HCT116 (cell line): ENCODE measurements around the gene DEPDC5. TPM values are rescaled to one million over a fixed set of nuclear protein-coding genes. Genes with fewer than 3 reads are reported as not detected.
A peak's percentile ranks its signal among the peaks of the same experiment; 100 is the strongest.

Experiments
- ATAC-seq: fragments of 200-7000 bp; cut with Tn5 transposase; 2 replicates; pipeline ENCODE4 v1.9.1; 2020; ENCODE audit warnings: mild to moderate bottlenecking, moderate library complexity
- BruUV-seq: library from RNA; stranded (reverse); fragments of 400-500 nt; replicated peaks from 2 replicates; lab custom pipeline; 2021; lab: Mats Ljungman, UMichigan
- CTCF ChIA-PET: fragments of 300-600 bp; sonication (Branson Sonifier 250); formaldehyde crosslinking; loops from one replicate; lab custom pipeline; 2021; ENCODE audit warnings: antibody characterized with exemption; lab: Charles Lee
- POLR2A ChIA-PET: fragments of 300-600, 350-600 bp; sonication (Branson Sonifier 250); formaldehyde crosslinking; loops from one replicate; lab custom pipeline; 2021; ENCODE audit warnings: antibody characterized with exemption; lab: Charles Lee
- RAD21 ChIA-PET, 2 experiments: fragments of 300-600 bp; sonication (Branson Sonifier 250); formaldehyde crosslinking; loops; one replicate each; lab custom pipeline; 2023; ENCODE audit warnings: low total read pairs in 2 of 2; ENCODE audit not compliant: uncharacterized antibody in 2 of 2, unreplicated experiment in 2 of 2, low non-redundant PET in 1 of 2; lab: Charles Lee
- DNase-seq: peaks from one replicate; pipeline ENCODE4 v3.0.0-alpha.2; 2010; ENCODE audit warnings: low read depth, low spot score
- H2AFZ ChIP-seq: fragments of 200-600 bp; shearing (Covaris generic), sonication (generic); 2 replicates; pipeline ENCODE4 v1.6.1; 2017; ENCODE audit warnings: low read depth, mixed run types, mixed read lengths, antibody characterized with exemption, low read length; ENCODE audit not compliant: poor library complexity, severe bottlenecking
- H3K27ac ChIP-seq: 2 replicates; pipeline ENCODE4 v1.5.1; 2012; ENCODE audit warnings: low read depth, low read length
- H3K27me3 ChIP-seq: fragments of 200-600 bp; sonication (generic); 2 replicates; pipeline ENCODE4 v1.6.1; 2016; ENCODE audit warnings: mixed run types, low read length, mixed read lengths; ENCODE audit not compliant: insufficient read depth
- H3K36me3 ChIP-seq, 2 experiments: fragments of 200-500 bp in 1 of 2; fragments of 200-600 bp in 1 of 2; sonication (Bioruptor generic) in 1 of 2; sonication (generic) in 1 of 2; 2 replicates each; pipeline versions ENCODE4 v1.5.1 to v1.6.1; 2014 to 2016; ENCODE audit warnings: low read length in 2 of 2, inconsistent platforms in 1 of 2, mixed read lengths in 1 of 2, mixed run types in 1 of 2; ENCODE audit not compliant: insufficient read depth in 2 of 2, control insufficient read depth in 1 of 2
- H3K4me1 ChIP-seq, 2 experiments: fragments of 200-600 bp in 1 of 2; sonication (generic) in 1 of 2; 2 replicates each; pipeline versions ENCODE4 v1.5.1 to v1.6.1; 2012 to 2017; ENCODE audit warnings: low read length in 2 of 2, inconsistent platforms in 1 of 2, mild to moderate bottlenecking in 1 of 2, mixed read lengths in 1 of 2, mixed run types in 1 of 2, moderate library complexity in 1 of 2; ENCODE audit not compliant: insufficient read depth in 2 of 2, control insufficient read depth in 1 of 2
- H3K4me2 ChIP-seq: fragments of 200-600 bp; sonication (generic); 2 replicates; pipeline ENCODE4 v1.6.1; 2017; ENCODE audit warnings: mixed run types, low read length, mixed read lengths
- H3K4me3 ChIP-seq, 2 experiments: fragments of 200-600 bp in 1 of 2; sonication (generic) in 1 of 2; replicated peaks in 1 of 2; 2 replicates each; pipeline ENCODE4 v1.5.1; 2011 to 2016; ENCODE audit warnings: low read length in 2 of 2, control low read depth in 1 of 2, low read depth in 1 of 2, mild to moderate bottlenecking in 1 of 2, mixed read lengths in 1 of 2, mixed run types in 1 of 2
- H3K79me2 ChIP-seq: fragments of 200-600 bp; sonication (generic); 2 replicates; pipeline ENCODE4 v1.6.1; 2017; ENCODE audit warnings: mild to moderate bottlenecking, mixed run types, low read length, moderate library complexity, mixed read lengths; ENCODE audit not compliant: insufficient read depth
- H3K9ac ChIP-seq: fragments of 200-600 bp; sonication (generic); 2 replicates; pipeline ENCODE4 v1.6.1; 2016; ENCODE audit warnings: low read length, mixed read lengths
- H3K9me2 ChIP-seq: fragments of 200-600 bp; sonication (generic), shearing (Covaris generic); 2 replicates; pipeline ENCODE4 v1.6.1; 2017; ENCODE audit warnings: mixed run types, mild to moderate bottlenecking, moderate library complexity; ENCODE audit not compliant: insufficient read depth
- H3K9me3 ChIP-seq, 2 experiments: fragments of 200-500 bp in 1 of 2; fragments of 200-600 bp in 1 of 2; sonication (Bioruptor generic) in 1 of 2; sonication (generic) in 1 of 2; 2 replicates each; pipeline ENCODE4 v1.6.1; 2014 to 2017; ENCODE audit warnings: low read length in 2 of 2, mixed read lengths in 2 of 2, inconsistent platforms in 1 of 2, low read depth in 1 of 2, mild to moderate bottlenecking in 1 of 2, mixed run types in 1 of 2, moderate library complexity in 1 of 2; ENCODE audit not compliant: control insufficient read depth in 1 of 2, insufficient read depth in 1 of 2
- H4K20me1 ChIP-seq: fragments of 200-600 bp; sonication (generic), shearing (Covaris generic); 2 replicates; pipeline ENCODE4 v1.6.1; 2017; ENCODE audit warnings: mixed run types, mild to moderate bottlenecking, moderate library complexity; ENCODE audit not compliant: insufficient read depth
- ATF3 ChIP-seq: IDR thresholded peaks from 2 replicates; pipeline ENCODE4 v1.6.1; 2012
- CBX3 ChIP-seq: IDR thresholded peaks from 2 replicates; pipeline ENCODE4 v1.6.1; 2012; ENCODE audit warnings: low read depth
- EGR1 ChIP-seq: IDR thresholded peaks from 2 replicates; pipeline ENCODE4 v1.6.1; 2012; ENCODE audit warnings: low read depth
- ELF1 ChIP-seq: IDR thresholded peaks from 2 replicates; pipeline ENCODE4 v1.6.1; 2012; ENCODE audit warnings: low read depth, borderline replicate concordance
- FOSL1 ChIP-seq: IDR thresholded peaks from 2 replicates; pipeline ENCODE4 v1.6.1; 2012; ENCODE audit warnings: low read depth
- MAX ChIP-seq: IDR thresholded peaks from 2 replicates; pipeline ENCODE4 v1.6.1; 2012
- POLR2A ChIP-seq: IDR thresholded peaks from 2 replicates; pipeline ENCODE4 v1.7.0; 2011; ENCODE audit warnings: borderline replicate concordance; ENCODE audit not compliant: insufficient read depth, insufficient read length; ENCODE audit errors: extremely low read depth
- RAD21 ChIP-seq: IDR thresholded peaks from 2 replicates; pipeline ENCODE4 v1.6.1; 2012; ENCODE audit warnings: low read depth, mild to moderate bottlenecking
- SIN3A ChIP-seq: IDR thresholded peaks from 2 replicates; pipeline ENCODE4 v1.6.1; 2012; ENCODE audit warnings: low read depth
- ZBTB33 ChIP-seq: IDR thresholded peaks from 2 replicates; pipeline ENCODE4 v1.6.1; 2011; ENCODE audit warnings: mild to moderate bottlenecking, low read length, moderate library complexity; ENCODE audit not compliant: insufficient replicate concordance; ENCODE audit errors: extremely low read depth
- ZNF274 ChIP-seq: fragments of 200-500 bp; sonication (Bioruptor generic); IDR thresholded peaks from 2 replicates; pipeline ENCODE4 v1.6.1; 2014; ENCODE audit warnings: mild to moderate bottlenecking, low read depth, low read length, inconsistent platforms
- intact Hi-C: fragments of 100-400 bp; cut with micrococcal nuclease; formaldehyde crosslinking; loops from 2 replicates; pipeline ENCODE4 v1.10.0; 2022
- total RNA-seq: library from RNA; stranded (reverse); gene quantifications from one replicate; pipeline ENCODE4 v1.2.1, GENCODE V29; 2021; ENCODE audit not compliant: unreplicated experiment

Gene DEPDC5
- total RNA-seq, 1 experiment from 2014 or later, result 35.0 TPM

GRCh38 chr22:31748490-31748889 is 5.3 kb upstream of the DEPDC5 start:
- Histone ChIP-seq H3K27me3 (no peaks in the 10 kb centered on the region), H3K4me1 (peaks cover 25 to 46% of the 10 kb centered on the region in 2 experiments; a peak in 3 of 4 replicates), H3K27ac (peak overlapping the region; percentile 95; the same call in 1 of the 2 replicates), H4K20me1 (no peaks in the 10 kb centered on the region), H3K4me3 (peak overlapping the region; percentile 70 to 98), H3K4me2 (peak overlapping the region; percentile 85), H3K9me2 (no peaks in the 10 kb centered on the region), H2AFZ (no peak overlapping the region), H3K9ac (peak overlapping the region; percentile 99), H3K9me3 (no peaks in the 10 kb centered on the region), H3K79me2 (peaks cover 55% of the 10 kb centered on the region), H3K36me3 (peaks cover 0 to 4% of the 10 kb centered on the region in 2 experiments; a peak in 1 of 4 replicates)
- CTCF ChIA-PET, result no interaction called here
- BruUV-seq, result TSS peak; percentile 32
- TF ChIP-seq SIN3A (no peak), ELF1 (no peak), POLR2A (no peak), ZNF274 (no peak), MAX (no peak), FOSL1 (no peak), RAD21 (no peak), EGR1 (no peak), CBX3 (no peak), ATF3 (no peak), ZBTB33 (no peak)
- no peak for ATAC-seq
- RAD21 ChIA-PET, result no interaction called here
- POLR2A ChIA-PET, result interaction anchor here (1.3 kb wide), 1 partner anchor 36 kb away, joined by 3 read pairs; no protein-coding TSS in a partner anchor
- DNase-seq, result no peak
- intact Hi-C loops, result no loop called here
